HepG2 (cell line): Measurements from ENCODE around the gene WWP2. TPM values are rescaled to one million over a fixed set of nuclear protein-coding genes. Genes with fewer than 3 reads are reported as not detected.

Source experiments
- ARID3A ChIP-seq: IDR thresholded peaks from 2 replicates; pipeline ENCODE4 v1.6.1; 2012; ENCODE audit warnings: low read depth, low read length, improper control_type of control experiment
- BRF2 ChIP-seq: sonication (generic); formaldehyde crosslinking; IDR thresholded peaks from 2 replicates; pipeline ENCODE4 v1.8.1; 2022; ENCODE audit warnings: mild to moderate bottlenecking, missing genetic modification reagents
- GRHL1 ChIP-seq: sonication (generic); formaldehyde crosslinking; conservative IDR thresholded peaks from 2 replicates; pipeline ENCODE4 v1.8.0; 2022; ENCODE audit warnings: missing genetic modification reagents
- MATR3 ChIP-seq: sonication (generic); formaldehyde crosslinking; IDR thresholded peaks from 2 replicates; pipeline ENCODE4 v1.4.0; 2020; ENCODE audit warnings: missing genetic modification reagents
- MYNN ChIP-seq: sonication (generic); formaldehyde crosslinking; IDR thresholded peaks from 2 replicates; pipeline ENCODE4 v1.4.0; 2020; ENCODE audit warnings: mild to moderate bottlenecking, low read depth, missing genetic modification reagents
- NONO ChIP-seq, 2 experiments: fragments of 450-650 bp in 1 of 2; sonication (generic) in 1 of 2; formaldehyde crosslinking in 1 of 2; IDR thresholded peaks in 1 of 2; conservative IDR thresholded peaks in 1 of 2; 2 replicates each; pipeline versions ENCODE4 v1.6.1 to v1.8.0; 2017 to 2022; ENCODE audit warnings: mild to moderate bottlenecking in 1 of 2, missing genetic modification reagents in 1 of 2, moderate library complexity in 1 of 2
- PTBP1 ChIP-seq: fragments of 200-400 bp; formaldehyde crosslinking; IDR thresholded peaks from 2 replicates; pipeline ENCODE4 v1.6.1; 2018; ENCODE audit warnings: low read length, low read depth; ENCODE audit not compliant: poor library complexity, severe bottlenecking
- SNAPC2 ChIP-seq: sonication (generic); formaldehyde crosslinking; IDR thresholded peaks from 2 replicates; pipeline ENCODE4 v1.8.1; 2022; ENCODE audit warnings: mild to moderate bottlenecking, missing genetic modification reagents
- SYNCRIP ChIP-seq: fragments of 200-400 bp; formaldehyde crosslinking; IDR thresholded peaks from 2 replicates; pipeline ENCODE4 v1.6.1; 2018; ENCODE audit warnings: mild to moderate bottlenecking, low read depth, low read length; ENCODE audit not compliant: insufficient read depth
- TEAD2 ChIP-seq: sonication (generic); formaldehyde crosslinking; IDR thresholded peaks from 2 replicates; pipeline ENCODE4 v1.9.0; 2021; ENCODE audit warnings: missing genetic modification reagents
- TP53 ChIP-seq: sonication (generic); formaldehyde crosslinking; conservative IDR thresholded peaks from 2 replicates; pipeline ENCODE4 v1.4.0; 2020; ENCODE audit warnings: missing genetic modification reagents
- YEATS2 ChIP-seq: sonication (generic); formaldehyde crosslinking; IDR thresholded peaks from 2 replicates; pipeline ENCODE4 v1.4.0; 2020; ENCODE audit warnings: missing genetic modification reagents, borderline replicate concordance
- ZNF367 ChIP-seq: sonication (generic); formaldehyde crosslinking; IDR thresholded peaks from 2 replicates; pipeline ENCODE4 v1.4.0; 2020; ENCODE audit warnings: missing genetic modification reagents, borderline replicate concordance
- ZNF543 ChIP-seq: sonication (generic); formaldehyde crosslinking; IDR thresholded peaks from 2 replicates; pipeline ENCODE4 v1.4.0; 2020; ENCODE audit warnings: mild to moderate bottlenecking, missing genetic modification reagents
- ZNF564 ChIP-seq: sonication (generic); formaldehyde crosslinking; IDR thresholded peaks from 2 replicates; pipeline ENCODE4 v1.8.1; 2023; ENCODE audit warnings: mild to moderate bottlenecking, missing genetic modification reagents
- ZNF569 ChIP-seq: sonication (generic); formaldehyde crosslinking; IDR thresholded peaks from 2 replicates; pipeline ENCODE4 v1.5.0; 2020; ENCODE audit warnings: mild to moderate bottlenecking, missing genetic modification reagents, moderate library complexity, borderline replicate concordance
- ZNF574 ChIP-seq: sonication (generic); formaldehyde crosslinking; IDR thresholded peaks from 2 replicates; pipeline ENCODE4 v1.4.0; 2020; ENCODE audit warnings: missing genetic modification reagents
- ZNF598 ChIP-seq: sonication (generic); formaldehyde crosslinking; IDR thresholded peaks from 2 replicates; pipeline ENCODE4 v1.5.1; 2020; ENCODE audit warnings: mild to moderate bottlenecking, missing genetic modification reagents, borderline replicate concordance
- ZNF850 ChIP-seq: sonication (generic); formaldehyde crosslinking; conservative IDR thresholded peaks from 2 replicates; pipeline ENCODE4 v1.9.0; 2021; ENCODE audit warnings: mild to moderate bottlenecking, missing genetic modification reagents
- ZNF891 ChIP-seq: sonication (generic); formaldehyde crosslinking; IDR thresholded peaks from 2 replicates; pipeline ENCODE4 v1.5.0; 2020; ENCODE audit warnings: mild to moderate bottlenecking, missing genetic modification reagents
- polyA plus RNA-seq, 8 experiments: library from polyadenylated mRNA; depleted of rRNA in 3 of 8; stranded (reverse) in 7 of 8; unstranded in 1 of 8; fragments of >200 nt; fragmentation: Illumina TruSeq in 4 of 8; extraction: Trizol in 4 of 8; gene quantifications; 2 replicates each; pipeline versions ENCODE4 v1.2.1 to v1.2.3, GENCODE V29; 2011 to 2016; ENCODE audit warnings: low read depth in 4 of 8, missing spikeins in 1 of 8, mixed read lengths in 1 of 8; ENCODE audit not compliant: insufficient read depth in 1 of 8
- total RNA-seq, 5 experiments: library from RNA; depleted of rRNA; stranded (reverse); fragments of >200 nt; fragmentation: Illumina TruSeq; extraction: Trizol; gene quantifications; 2 replicates each; pipeline ENCODE4 v1.2.3, GENCODE V29; 2016; ENCODE audit warnings: low read depth in 1 of 5

WWP2 gene
- total and polyA plus RNA-seq, 2 of the 13 experiments (the other 11 are each of a cell fraction or from before 2014, with no cell fraction given): 11.4 to 28.2 TPM

GRCh38 chr16:69823831-69824563 is 61.9 kb downstream of the WWP2 start (continued):
- TF ChIP-seq MYNN (CRISPR knock-in tag) (no peak), BRF2 (CRISPR knock-in tag) (no peak), TEAD2 (no peak), ZNF543 (0 out of 2 replicates have a peak, but pooled peaks have one; percentile 39), ARID3A (no peak), SYNCRIP (no peak), ZNF564 (CRISPR knock-in tag) (no peak), ZNF891 (CRISPR knock-in tag) (no peak), PTBP1 (no peak), NONO (IDR thresholded peaks at IDR 0.05) (no peak), NONO (CRISPR knock-in tag; conservative IDR thresholded peaks at IDR 0.05) (no peak), ZNF850 (CRISPR knock-in tag) (no peak), SNAPC2 (no peak), ZNF569 (CRISPR knock-in tag) (no peak), ZNF367 (CRISPR knock-in tag) (no peak), MATR3 (no peak), ZNF574 (CRISPR knock-in tag) (peak; percentile 33; the same call in 1 of the 2 replicates), GRHL1 (CRISPR knock-in tag) (no peak), ZNF598 (CRISPR knock-in tag) (no peak), YEATS2 (CRISPR knock-in tag) (0 out of 2 replicates have a peak, but pooled peaks have one; percentile 5), TP53 (CRISPR knock-in tag) (no peak)
